HT-29 (cell line): ENCODE data around the gene UCP2. TPM values are rescaled to one million over a fixed set of nuclear protein-coding genes. Genes with fewer than 3 reads are reported as not detected.

Experiments used
- DNase-seq: peaks from one replicate; pipeline ENCODE4 v3.0.0-alpha.2; 2015; ENCODE audit warnings: low spot score
- total RNA-seq: library from RNA; depleted of rRNA; stranded (reverse); fragments of >200 nt; shearing (Covaris generic); gene quantifications from 2 replicates; pipeline ENCODE4 v1.2.3, GENCODE V29; 2014

Gene UCP2
- total RNA-seq, 1 experiment from 2014 or later, result 76.8 TPM

DNA sequence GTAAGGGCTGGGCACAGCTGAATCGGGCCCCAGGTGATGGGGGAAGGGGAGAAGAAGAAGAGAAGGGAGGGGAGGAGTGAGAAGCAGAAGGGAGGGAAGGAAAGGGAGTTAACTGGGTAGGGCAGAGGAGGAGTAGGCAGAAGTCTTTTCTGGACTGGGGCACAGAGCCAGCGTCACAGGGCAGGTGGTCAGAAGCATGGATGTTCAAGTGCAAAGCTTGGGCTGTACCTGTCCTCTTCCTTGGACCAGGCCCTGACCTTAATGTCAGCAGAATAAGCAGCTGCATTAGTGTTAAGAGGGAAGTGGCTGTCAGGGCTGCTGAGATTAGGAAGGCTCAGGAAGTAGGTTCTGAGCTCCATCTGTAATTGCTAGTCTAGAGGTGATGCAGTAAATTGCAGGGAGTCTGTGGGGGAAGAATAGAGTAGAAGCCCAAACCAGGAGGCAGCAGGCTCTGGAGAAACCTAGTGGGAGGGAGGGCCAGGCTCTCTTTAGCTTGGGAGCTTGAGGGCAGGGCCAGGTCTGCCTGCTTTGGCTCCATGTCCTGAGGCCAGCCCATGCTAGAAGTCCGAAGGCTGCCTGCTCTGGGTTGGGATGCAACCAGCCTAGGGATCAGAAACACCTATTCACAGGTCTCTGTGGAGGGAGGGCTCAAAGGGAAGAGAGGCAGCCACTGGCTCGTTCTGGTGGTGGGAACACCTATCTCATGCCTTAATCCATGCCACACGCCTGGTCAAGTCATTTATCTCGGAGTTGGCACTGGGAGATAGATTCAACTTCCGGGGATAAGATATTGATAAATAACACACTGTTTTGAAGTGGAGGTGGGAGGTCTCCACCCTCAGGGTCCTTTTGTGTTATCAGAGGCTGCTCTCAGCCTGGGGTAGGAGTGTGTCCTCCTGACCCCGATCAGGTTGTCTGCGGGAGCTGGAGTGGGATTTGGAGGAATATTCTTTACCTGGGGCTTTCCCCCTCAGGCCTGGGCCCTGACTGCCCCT lies 28.0 kb upstream of the UCP2 start:
- no peak for DNase-seq

DNA sequence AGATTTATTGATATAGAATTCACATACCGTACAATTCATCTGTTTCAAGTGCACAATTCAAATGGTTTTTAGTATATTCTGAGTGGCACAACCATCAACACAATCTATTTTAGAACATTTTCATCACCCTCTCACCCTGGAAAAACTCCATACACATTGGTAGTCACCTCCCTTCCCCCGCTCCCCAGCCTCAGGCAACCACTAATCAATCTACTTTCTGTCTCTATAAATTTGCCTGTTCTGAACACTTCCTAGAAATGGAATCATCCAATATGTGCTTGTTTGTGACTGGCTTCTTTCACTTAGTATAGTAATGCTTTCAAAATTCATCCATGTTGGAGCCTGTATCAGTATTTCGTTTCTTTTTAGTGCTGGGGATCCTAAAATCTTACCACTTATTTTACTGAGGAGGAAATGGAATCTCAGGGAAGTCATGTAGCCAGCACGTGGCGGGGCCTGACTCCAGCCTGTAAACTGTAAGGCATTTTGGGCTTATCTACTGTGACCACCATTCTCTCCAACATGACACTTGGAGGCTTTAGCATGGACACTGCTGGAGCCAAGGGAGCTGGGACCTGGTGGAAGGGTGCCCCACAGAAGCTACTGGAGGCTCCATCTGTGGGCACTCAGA lies 27.1 kb upstream of the UCP2 start:
- no peak for DNase-seq

DNA sequence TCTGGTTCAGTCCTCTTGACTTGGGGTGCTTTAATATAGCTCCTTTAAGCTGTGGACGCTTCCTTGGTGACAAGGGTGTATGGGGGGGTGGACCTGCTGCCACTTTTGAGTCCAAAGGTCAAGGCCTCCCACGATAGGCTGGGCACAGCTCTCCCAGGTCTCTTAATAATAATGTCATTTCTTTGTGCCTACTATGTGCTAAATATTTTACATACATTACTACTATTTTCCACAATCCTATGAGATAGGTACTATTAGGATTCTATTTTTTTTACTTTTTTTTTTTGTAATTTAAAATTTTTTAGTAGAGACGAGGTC lies 26.5 kb upstream of the UCP2 start:
- no peak for DNase-seq

DNA sequence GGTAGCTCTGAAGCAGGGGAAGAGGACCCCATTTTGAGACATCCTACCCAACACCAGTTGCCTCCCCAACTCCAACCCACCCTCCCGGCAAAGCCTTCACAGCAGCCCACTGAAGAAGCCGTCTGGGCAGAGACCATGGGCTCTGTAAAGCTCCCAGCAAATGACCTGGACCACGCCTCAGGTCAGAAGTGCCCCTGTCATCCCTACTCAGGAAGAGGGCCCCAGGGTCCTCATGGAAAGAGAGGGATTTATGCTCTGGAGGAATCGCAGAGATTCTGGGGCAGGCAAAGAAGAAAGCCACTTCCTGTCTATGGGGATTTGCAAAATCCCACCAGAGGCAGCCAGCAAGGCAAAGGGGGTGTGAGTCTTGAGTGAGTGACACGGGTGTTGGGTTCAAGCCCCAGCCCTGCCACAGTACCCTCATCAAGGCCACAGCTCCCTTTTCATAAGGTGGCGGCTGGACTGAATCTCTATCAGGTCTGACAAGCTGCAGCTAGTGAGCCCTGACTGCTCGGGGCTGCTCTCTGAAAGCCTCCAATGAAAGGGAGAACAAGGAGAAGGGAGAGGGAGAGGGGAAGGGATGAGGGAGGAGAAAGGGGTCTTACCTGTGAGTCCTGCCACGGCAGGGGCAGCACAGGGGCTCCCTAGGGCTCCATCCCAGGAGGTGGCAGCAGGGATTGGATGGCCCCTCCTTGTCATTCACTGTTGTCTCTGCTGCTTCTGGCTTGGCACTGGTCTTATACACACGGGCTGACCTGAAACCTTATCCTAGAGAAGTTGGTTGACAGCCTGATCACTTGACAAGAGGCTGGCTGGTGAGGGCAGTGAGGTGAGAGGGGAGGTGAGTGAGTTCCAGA lies 26.0 kb upstream of the UCP2 start, which contains the start of gene UCP3:
Gene UCP3 (minus strand): TSS at position 713 of the 857 bp plus-strand sequence. CDS start 2,043 bp downstream, outside the sequence.
- DNase-seq, result no peak

DNA sequence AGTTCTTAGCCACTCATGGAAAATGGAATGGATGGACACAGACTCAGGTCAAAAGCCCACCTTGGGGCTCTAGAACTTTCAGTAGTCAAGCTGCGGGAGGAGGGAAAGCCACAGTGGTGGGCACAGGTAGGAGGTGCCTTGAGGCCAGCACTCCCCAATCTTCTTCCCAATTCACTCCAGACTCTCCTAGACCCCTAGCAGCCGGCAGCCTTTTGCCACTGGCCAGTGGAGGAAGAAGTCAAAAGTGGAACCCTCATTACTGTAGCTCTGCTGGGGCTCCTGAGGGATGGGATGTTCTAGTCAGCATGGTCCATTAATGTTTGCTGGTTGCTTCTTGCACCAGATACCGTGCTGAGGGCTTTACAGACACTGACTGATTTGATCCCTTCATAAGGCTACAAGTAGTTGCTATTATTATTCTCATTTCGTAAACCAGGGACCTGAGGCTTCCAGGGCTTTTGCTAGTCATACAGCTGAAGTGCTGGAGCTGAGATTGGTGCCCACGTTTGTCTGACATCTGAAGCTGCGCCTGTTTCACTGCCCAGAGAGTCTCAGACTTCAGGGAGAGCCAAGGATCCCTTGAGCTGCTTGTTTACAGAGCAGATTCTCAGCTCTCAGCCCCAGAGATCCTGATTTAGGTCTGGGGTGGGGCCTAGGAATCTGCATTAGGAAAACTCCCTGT lies 25.2 kb upstream of the UCP2 start:
- no peak for DNase-seq

DNA sequence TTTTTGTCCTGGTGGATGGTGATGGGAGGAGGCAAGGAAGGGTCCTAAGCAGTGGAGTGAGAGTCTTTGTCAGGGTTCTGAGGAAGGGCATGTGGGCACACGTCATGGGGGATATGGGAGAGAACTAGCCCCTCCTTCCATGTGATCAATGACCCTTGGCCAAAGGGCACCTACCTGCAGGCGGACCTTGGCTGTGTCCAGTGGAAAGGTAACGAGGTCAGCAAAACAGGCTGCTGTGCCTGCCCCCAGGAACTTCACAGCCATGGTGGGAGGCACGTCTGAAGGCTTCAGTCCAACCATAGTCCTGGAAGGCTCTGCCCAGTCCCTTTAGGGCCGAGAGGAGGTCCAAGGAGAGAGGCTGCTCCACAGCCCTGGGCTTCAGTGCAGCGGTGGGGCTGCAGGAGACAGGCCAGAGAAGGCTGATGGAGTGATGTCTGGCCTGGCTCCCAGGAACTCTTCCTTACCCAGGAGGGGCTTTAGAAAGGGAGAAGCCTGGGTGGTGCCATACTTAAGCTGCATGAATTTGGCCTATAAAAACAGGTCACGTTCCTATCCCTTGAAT lies 24.2 kb upstream of the UCP2 start:
- no peak for DNase-seq

DNA sequence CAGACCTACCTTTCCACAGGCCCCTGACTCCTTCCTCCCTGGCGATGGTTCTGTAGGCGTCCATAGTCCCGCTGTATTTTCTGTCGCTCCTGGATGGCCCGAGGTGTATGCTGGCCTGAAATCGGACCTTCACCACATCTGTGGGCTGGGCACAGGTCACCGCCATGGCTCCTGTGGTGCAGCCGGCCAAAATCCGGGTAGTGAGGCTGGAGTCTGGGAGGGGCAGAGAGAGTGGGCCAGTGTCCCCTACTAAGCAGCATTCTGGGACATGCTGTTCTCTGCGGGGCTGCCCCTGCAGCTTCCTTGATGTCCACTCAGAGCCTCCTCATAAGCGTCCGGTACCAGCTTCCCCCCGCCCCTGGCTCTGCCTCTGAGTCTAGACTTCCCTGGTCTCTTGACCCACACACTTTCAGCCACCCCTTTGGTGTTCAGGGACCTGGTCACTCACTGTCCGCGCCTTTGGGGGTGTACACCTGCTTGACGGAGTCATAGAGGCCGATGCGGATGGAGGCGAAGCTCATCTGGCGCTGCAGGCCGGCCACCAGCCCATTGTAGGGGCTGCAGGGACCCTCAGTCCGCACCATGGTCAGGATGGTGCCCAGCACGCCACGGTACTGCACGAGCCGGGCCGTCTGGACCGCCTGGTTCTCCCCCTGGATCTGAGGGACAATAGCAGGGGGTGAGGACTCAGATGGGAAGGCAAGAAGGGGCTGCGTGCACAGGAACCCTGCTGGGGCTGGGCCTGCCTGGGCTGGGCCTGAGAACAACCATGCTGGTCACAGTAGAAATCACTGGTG lies 23.3 kb upstream of the UCP2 start:
- no peak for DNase-seq

DNA sequence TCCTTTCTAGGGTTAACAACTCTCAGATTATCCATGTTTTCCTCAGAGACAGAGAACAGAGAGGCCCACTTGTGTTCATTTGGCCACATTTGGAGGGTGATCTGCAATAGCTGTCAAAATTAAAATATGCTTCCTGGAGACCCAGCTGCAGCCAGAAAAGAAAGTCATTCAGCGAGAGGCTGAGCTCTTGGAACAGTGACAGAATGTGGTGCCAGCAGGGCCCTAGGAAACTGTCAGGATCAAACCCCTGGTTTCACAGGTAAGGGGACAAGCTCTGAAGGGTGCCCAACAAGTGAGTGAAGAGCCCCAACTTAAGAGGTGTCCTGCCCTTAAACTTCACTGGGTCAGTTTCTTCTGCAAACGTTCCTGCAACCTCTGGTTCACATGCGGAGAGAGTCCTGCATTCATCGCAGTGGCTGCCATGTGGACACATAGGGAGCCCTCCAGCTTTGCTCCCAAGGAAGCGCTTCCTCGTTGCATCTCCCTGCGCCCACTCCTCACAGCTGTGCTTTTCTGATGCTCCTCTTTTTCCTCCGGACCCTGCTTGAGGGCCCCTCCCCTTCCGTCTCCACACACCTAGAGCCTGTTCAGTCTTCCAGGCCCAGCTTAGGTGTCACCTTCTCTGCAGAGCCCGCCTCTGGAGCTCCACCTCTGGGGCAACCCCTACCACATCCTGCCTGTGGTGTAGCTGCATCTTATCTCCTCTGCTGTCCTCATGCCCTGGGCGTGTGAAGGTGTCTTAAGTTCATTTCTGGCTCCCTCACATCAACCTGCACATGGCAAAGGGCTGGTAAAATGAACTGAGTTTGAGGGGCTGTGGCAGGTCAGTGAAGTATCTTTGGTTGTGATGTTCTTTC lies 22.3 kb upstream of the UCP2 start:
- no peak for DNase-seq

DNA sequence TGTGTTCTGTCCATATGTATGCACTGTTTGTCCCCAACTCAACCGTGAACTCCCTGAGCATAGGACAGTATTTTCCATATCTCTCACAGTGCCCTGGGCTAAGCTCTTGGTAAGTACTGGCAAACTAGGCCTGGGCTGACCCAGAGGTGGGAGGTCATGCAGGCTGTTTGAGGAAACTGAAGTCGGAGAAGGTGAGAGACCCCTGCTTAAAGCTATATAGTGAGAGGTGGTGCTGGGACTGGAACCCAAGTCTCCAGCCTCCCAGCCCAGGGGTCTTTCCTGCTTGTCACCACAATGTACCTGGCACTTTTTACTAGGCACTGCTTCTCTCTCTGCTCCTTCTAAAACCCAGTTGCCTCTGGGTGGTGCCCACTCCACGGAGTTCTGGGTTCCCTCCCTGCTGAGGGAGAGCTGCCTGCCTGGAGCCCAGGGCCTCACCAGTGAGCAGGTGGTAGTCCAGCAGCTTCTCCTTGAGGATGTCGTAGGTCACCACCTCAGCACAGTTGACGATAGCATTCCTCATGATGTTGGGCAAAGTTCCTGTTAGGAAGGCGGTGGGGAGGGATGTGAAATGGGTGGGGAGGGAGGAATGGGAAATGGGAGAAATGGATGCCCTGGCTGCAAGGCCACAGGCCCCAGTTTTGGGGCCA lies 21.5 kb upstream of the UCP2 start:
- no peak for DNase-seq

DNA sequence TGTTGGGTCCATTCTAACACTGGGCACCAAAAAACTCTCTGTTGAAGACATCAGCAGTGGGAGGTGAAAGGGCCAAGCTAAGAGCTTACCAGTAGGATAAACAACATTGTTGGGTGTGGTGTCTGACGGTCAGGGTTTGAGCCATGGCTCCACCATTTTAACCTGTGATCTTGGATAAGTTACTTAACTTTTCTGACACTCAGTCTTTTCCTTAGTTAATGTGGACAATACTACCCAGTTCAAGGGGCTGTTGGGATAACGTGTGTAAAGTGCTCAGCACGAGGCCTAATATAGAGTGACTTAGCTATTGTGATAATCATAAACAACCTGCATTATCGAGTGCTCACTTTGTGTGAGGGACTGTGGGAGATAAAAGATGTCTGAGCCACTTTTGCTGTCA lies 20.2 kb upstream of the UCP2 start:
- DNase-seq, result no peak

DNA sequence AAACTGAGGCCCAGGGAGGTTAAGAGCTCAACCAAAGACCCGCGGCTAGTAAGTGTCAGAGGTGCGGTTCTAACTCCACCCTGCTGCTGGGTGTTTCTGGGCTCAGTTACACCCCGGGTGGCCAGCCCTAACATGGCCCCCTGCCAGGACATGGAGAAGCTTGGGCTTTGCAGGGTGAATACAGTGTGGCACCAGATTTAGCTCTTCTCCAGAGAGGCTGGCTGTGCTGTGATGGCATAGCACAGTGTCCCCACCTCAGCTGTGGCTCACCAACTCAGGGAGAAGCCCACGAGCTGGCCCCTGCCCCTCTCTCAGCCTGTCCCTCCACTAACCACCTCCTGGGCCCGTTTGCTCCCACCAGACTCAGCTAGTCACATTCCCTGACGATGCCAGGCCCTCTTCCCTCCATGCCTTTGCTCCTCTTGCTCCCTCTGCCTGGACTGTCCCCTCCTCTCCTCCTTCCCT lies 19.2 kb upstream of the UCP2 start:
- no peak for DNase-seq

DNA sequence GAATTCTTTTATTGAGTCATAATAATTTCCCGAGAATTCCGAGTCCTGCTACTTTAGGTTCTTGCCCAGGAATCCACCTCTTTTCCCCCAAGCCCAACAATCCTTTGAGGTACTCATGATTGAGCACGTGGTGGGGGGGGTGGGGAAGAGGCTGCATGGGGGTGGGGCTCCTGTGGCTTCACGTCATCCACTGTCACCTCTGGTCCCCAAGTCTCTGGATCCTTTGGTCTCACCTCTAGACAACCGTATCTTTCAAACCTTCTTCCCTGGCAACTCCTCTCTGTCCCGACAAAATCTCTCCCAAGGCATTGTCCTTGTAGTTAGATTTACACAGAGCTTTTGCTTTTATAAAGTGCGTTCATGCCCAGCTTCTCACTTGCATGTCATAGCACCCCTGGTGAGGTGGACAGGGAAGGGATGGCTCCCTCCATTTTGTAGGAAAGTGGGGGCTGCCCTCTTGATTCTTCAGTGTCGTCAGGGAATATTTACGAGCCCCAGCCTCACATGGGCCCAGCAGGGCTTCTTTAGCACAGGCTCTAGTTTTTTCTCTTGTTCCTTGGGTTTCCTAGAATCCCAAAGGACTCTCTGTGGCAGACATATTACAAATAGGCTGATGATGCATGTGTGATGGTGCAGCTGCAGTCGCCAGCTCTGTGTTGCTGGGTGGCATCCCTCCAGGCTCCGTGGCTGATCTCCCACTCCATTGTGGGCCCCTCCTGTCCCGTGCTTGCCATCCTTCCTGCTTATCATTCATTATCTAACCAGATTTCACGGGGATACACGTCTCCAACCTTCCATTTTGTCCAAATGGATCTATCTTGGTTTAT lies 17.9 kb upstream of the UCP2 start:
- DNase-seq, result no peak

DNA sequence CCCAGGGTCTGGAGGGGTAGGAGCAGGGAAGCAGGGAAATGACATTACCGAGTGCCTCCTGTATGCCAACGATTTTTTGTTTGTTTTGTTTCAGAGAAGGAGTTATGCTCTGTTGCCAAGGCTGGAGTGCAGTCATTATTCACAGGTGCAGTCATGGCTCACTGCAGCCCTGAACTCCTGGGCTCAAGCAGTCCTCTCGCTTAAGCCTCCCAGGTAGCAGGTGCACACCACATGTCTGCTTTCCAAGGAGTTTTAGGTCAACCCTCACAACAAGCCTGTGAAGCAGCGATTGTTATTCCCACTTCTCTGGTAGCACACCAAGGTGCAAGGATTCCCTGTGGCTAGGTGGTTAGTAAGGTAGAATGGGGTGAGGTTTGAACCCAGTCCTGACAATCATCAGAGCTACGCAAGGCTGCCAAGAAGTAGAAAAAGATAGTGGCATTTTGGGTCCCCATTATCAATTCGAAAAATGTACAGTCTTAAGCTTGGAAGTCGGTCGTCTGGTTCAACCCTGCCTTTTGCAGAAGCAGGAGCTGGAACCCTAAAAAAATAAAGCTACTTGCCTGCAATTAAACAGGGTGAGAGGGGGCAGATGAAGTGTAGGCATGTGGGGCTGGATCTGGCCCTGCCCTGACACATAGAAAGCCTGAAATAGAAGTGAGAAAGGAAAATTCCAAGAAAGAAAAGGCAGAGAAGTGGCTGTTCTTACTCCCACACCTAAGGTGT lies 17.1 kb upstream of the UCP2 start:
- DNase-seq, result no peak

DNA sequence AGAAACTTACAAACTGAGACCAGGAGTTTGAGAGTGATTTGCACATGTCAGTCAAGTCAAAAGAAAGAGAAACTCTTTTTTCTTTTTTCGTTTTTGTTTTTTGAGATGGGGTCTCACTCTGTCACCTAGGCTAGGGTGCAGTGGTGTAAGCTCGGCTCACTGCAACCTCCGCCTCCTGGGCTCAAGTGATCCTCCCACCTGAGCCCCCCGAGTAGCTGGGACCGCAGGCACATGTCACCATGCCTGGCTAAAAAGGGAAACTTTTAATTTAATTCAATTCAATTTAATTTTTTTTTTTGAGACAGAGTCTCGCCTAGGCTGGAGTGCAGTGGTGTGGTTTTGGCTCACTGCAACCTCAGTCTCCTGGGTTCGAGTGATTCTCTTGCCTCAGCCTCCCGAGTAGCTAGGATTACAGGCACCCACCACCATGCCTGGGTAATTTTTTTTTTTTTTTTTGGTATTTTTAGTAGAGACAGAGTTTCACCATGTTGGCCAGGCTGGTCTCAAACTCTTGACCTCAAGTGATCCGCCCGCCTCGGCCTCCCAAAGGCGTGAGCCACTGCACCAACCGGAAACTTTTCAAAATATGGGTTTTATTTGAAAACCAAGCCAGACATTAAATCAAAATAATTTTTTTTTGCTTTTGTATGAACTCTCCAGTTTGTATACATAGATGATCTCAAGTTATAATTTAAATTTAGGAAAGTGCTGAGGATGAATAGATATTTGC lies 16.4 kb upstream of the UCP2 start:
- no peak for DNase-seq

DNA sequence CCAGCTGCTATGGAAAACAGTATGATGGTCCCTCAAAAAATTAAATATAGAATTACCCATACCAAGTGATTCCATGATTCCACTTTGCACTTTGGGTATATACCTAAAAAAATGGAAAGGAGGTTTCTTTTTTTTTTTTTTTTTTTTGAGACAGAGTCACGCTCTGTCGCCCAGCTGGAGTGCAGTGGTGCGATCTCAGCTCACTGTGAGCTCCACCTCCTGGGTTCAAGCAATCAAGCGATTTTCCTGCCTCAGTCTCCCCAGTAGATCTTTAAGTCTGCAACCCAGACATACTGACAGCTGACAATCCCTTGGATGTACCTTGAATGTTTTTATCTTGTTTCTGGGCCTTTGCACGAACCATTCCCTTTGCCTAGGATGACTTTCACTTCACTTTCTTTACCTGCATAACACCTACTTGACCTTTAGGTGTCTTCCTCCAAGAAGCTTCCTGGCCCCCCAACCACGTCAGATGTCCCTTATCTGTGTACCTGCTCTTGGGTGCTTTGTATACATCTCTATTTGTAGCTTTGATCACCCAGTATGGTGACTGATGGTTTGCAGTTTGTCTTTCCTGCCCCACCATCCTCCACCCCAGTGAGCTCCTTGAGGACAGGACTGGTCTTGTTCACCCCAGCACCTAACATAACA lies 14.6 kb upstream of the UCP2 start:
- DNase-seq, result no peak
